GM18526 (cell line): ENCODE results near the gene WBP1L.

Source experiments
- POLR2A ChIP-seq: IDR thresholded peaks from 3 replicates; pipeline ENCODE4 v1.6.1; 2011; ENCODE audit not compliant: insufficient read length; ENCODE audit errors: extremely low read depth

The WBP1L gene

GRCh38 chr10:102826148-102826796 lies 82.5 kb downstream of the WBP1L start:
- no peak for TF ChIP-seq POLR2A

- TF ChIP-seq POLR2A = no peak
These were observed 83.8 kb downstream of the WBP1L start for GRCh38 chr10:102827597-102827975.

GRCh38 chr10:102831322-102832071 lies 87.7 kb downstream of the WBP1L start:
- no peak for TF ChIP-seq POLR2A

DNA sequence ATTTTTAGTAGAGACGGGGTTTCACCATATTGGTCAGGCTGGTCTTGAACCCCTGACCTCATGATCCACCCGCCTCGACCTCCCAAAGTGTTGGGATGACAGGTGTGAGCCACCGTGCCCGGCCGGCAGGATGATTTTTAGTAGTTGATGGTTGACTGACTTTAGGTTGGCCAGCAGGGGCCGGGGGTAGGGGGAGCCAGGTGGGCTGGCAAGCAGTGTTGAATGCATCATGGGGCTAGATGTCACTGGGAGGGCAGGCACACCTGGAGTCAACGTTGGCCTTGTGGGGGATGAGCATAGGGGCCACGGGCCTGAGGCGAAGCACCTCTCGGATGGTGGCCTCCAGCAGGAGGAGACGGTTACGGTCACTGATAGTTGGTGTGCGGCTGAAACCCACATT lies 88.5 kb downstream of the WBP1L start:
- TF ChIP-seq POLR2A = no peak

DNA sequence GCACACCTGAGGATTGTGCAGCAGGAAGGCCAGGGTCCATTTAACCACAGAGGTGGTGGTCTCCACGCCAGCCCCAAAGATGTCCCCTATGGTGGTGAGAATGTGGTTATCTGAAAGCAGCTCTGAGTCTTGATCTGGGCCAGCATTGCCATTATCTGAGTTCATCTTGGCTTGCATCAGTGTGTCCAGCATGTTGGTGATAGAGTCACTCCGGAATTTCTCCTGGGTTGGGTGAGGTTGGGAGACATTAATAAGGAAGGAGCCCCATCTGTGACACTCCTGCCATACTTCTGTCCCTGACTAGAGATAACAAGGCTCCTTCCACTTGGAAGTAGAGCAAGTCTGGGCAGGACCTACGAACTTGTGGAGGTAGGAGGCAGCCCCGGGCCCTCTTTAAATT lies 89.2 kb downstream of the WBP1L start:
- no peak for TF ChIP-seq POLR2A

GRCh38 chr10:102834143-102834542 lies 90.4 kb downstream of the WBP1L start:
- TF ChIP-seq POLR2A = no peak

DNA sequence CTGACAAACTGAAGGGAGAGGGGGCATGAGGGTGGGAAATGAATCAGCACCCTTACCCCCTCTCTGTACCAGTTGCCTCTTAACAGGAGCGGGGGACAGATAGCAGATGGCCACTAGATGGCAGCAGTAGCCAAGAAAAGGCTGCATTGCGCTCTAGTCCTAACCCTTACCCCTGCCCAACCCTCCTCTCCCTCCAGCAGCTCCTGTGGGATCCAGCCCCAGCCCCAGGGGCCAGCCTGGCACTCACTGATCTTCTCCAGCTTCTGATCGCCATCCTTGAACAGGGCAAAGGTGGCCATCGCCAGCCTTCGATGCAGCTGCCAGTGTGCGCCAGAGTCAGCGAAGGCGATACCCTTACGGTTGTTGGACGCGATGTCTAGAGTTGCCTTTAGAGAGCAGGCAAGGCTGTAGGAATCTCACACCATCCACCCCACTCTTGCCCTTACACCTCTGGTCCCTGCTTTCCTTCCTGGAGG lies 91.3 kb downstream of the WBP1L start:
- no peak for TF ChIP-seq POLR2A

- TF ChIP-seq POLR2A = no peak
These were observed 93.5 kb downstream of the WBP1L start, which contains the start of gene CYP17A1 for GRCh38 chr10:102837230-102837721. TSS of gene CYP17A1 (minus strand) at chr10:102837413. CDS start at chr10:102837361, 52 bp downstream.

DNA sequence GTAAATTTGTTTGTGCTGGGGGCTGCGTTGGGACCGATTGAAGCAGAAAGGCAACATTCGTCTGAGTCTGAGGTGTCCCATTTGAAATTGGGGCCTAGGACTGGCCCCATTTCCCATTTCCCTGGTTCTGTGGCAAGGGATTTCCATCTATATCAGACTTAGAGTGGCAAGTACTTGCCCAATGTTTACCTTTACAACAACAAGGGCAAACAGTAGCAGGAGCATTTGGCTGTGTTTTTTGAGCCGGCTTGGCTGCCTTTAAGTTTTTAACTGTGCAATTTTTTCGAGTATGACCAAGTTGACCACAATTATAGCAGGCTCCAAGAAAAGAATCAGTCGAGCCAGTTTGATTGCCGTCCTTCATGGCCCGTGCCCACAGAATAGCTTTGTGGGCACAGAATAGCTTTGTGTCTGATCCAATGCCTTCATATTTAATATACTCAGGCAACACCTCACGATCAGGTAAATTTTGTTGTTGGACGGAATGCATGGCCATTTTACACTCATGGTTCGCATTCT lies 98.1 kb downstream of the WBP1L start:
- no peak for TF ChIP-seq POLR2A

GRCh38 chr10:102845352-102845902 lies 101.7 kb downstream of the WBP1L start:
- no peak for TF ChIP-seq POLR2A

GRCh38 chr10:102850025-102850518 lies 106.3 kb downstream of the WBP1L start:
- no peak for TF ChIP-seq POLR2A

GRCh38 chr10:102856758-102857424 lies 113.1 kb downstream of the WBP1L start:
- no peak for TF ChIP-seq POLR2A

GRCh38 chr10:102859911-102860310 lies 116.2 kb downstream of the WBP1L start:
- no peak for TF ChIP-seq POLR2A

DNA sequence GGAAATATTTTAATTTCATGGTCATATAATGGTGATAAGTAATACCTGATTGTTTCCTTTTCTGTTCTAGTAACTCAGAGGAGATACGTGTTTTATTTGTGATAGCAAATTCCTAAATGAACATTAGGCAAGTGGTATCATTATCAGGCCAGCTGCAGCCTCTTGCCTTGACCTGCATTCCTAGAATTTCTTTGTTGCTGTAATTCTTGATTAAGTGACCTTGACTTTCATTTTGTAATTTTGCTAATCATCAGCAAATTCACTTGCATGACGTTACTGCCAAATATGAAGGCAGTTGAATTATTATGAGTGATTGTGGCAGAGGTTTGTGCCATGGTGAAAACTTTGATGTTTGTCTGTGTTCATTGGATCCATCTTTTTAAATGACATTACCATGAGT lies 119.9 kb downstream of the WBP1L start:
- no peak for TF ChIP-seq POLR2A

GRCh38 chr10:102865620-102866019 lies 121.9 kb downstream of the WBP1L start:
- TF ChIP-seq POLR2A = no peak
